ENCODE measurements around the gene DDX3X. TPM values are rescaled to one million over a fixed set of nuclear protein-coding genes. Genes with fewer than 3 reads are reported as not detected.
"Not testable (repeated sequence)": the region's sequence is repeated elsewhere in the genome, so short reads cannot be mapped to it uniquely, and the experiment has no call there.

Gene DDX3X
- total and polyA plus RNA-seq, 12 donors: 59.4 to 391 (median 202) TPM

DNA sequence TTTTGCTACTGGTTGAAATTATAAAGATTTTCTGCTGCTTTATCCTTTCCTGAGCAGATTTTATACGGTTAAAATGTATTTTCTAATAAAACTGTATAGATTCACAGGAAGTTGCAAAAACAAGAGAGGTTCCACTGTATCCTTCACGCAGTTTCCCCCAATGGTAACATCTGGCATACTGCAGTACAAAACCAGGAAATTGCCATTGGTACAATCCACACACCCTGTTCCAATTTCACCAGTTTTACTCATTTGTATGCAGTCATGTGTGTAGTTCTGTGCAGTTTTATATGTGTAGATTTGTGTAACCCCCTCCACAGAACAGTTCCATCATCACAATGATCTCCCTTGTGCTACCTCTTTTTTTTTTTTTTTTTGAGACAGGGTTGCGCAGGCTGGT is 20.0 kb downstream of the DDX3X start:
- no peak for DNase-seq
- Histone ChIP-seq H3K27ac (no peak overlapping the region), H3K9me3 (replicated peaks in 1 of 3) (no peaks in the 10 kb centered on the region), H3K4me3 (no peak overlapping the region), H3K36me3 (replicated peaks in 1 of 2) (peaks cover 0 to 22% of the 10 kb centered on the region in 2 donors), H3K27me3 (no peaks in the 10 kb centered on the region), H3K4me1 (replicated peaks in 1 of 2) (peaks cover 0 to 12% of the 10 kb centered on the region in 2 donors)
- TF ChIP-seq CTCF (IDR thresholded peaks at IDR 0.05) (no peak), POLR2A (IDR thresholded peaks at IDR 0.05) (no peak)
- intact Hi-C loops (cut with DNase I): loop anchor here in 1 of 2 donors (10.0 kb wide), 1 partner anchor 81 kb away; no protein-coding TSS in a partner anchor
- 68 to 83% (median 78%) methylated on average over 3 of the region's 3 CpGs for WGBS, 4 donors

DNA sequence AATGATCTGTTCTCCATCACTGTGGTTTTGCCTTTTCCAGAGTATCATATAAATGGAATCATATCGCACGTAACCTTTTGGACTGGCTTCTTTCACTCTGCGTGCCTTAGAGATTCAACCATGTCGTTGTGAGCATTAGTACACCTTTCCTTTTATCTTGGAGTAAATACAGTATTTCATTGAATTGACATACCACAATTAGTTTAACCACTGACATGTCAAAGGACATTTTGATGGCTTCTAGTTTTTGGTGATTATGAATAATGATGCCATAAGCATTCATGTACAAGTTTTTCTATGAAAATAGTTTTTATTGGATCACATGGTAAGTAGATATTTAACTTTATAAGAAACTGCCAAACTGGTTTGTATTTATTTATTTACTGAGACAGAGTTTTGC is 35.2 kb downstream of the DDX3X start:
- DNase-seq: no peak
- WGBS, 4 donors: 88 to 98% (median 94%) methylated on average over 4 of the region's 4 CpGs

GRCh38 chrX:41371575-41371974 is 37.6 kb downstream of the DDX3X start:
- intact Hi-C loops (cut with DNase I); DNase-seq; H3K4me1 ChIP-seq (replicated peaks in 1 of 2); H3K9me3 ChIP-seq (replicated peaks in 1 of 3); H3K4me3 ChIP-seq; H3K36me3 ChIP-seq (replicated peaks in 1 of 2); H3K27ac ChIP-seq; H3K27me3 ChIP-seq: not testable (repeated sequence)
- WGBS, 4 donors: 88 to 95% (median 90%) methylated on average over 3 to 5 of the region's 5 CpGs

More for the DNA sequence above, 35.2 kb downstream of the DDX3X start:
- Histone ChIP-seq H3K9me3 (replicated peaks in 1 of 3) (no peaks in the 10 kb centered on the region), H3K27me3 (peaks cover 5% of the 10 kb centered on the region), H3K36me3 (replicated peaks in 1 of 2) (no peaks in the 10 kb centered on the region), H3K27ac (no peak overlapping the region), H3K4me1 (replicated peaks in 1 of 2) (no peaks in the 10 kb centered on the region), H3K4me3 (no peak overlapping the region)
- no peak for TF ChIP-seq POLR2A (IDR thresholded peaks at IDR 0.05)
- no peak for TF ChIP-seq CTCF (IDR thresholded peaks at IDR 0.05)
- intact Hi-C loops (cut with DNase I): no loop called here

- DNase-seq: no peak
- no peak overlapping the region for H3K4me3 ChIP-seq
- H3K9me3 ChIP-seq (replicated peaks in 1 of 3): no peaks in the 10 kb centered on the region
- H3K36me3 ChIP-seq (replicated peaks in 1 of 2): no peaks in the 10 kb centered on the region
- no peak for TF ChIP-seq POLR2A (IDR thresholded peaks at IDR 0.05)
- TF ChIP-seq CTCF (IDR thresholded peaks at IDR 0.05): no peak
- intact Hi-C loops (cut with DNase I): no loop called here
- H3K27me3 ChIP-seq: peaks cover 9% of the 10 kb centered on the region
- H3K27ac ChIP-seq: no peak overlapping the region
- WGBS, 4 donors: 88 to 94% (median 90%) methylated on average over 2 to 5 of the region's 5 CpGs
- no peaks in the 10 kb centered on the region for H3K4me1 ChIP-seq (replicated peaks in 1 of 2)
These were observed 40.1 kb downstream of the DDX3X start for GRCh38 chrX:41373989-41374606.

- no peak overlapping the region for H3K4me3 ChIP-seq
- H3K4me1 ChIP-seq (replicated peaks in 1 of 2): no peaks in the 10 kb centered on the region
- 83 to 89% (median 85%) methylated on average over 2 to 8 of the region's 8 CpGs for WGBS, 4 donors
- no peak for DNase-seq
- H3K9me3 ChIP-seq (replicated peaks in 1 of 3): no peaks in the 10 kb centered on the region
- no peak overlapping the region for H3K27ac ChIP-seq
- no peaks in the 10 kb centered on the region for H3K36me3 ChIP-seq (replicated peaks in 1 of 2)
- intact Hi-C loops (cut with DNase I): no loop called here
- H3K27me3 ChIP-seq: peaks cover 7% of the 10 kb centered on the region
- TF ChIP-seq POLR2A (IDR thresholded peaks at IDR 0.05) (no peak), CTCF (IDR thresholded peaks at IDR 0.05) (no peak)
These were observed 43.7 kb downstream of the DDX3X start for GRCh38 chrX:41377624-41378023.
